Naive B cell (primary cell): ENCODE results near the gene GLP2R. TPM values are rescaled to one million over a fixed set of nuclear protein-coding genes. Genes with fewer than 3 reads are reported as not detected.
A peak's percentile ranks its signal among the peaks of the same experiment; 100 is the strongest.

Experiments
- ATAC-seq, 2 donors: fragments of 150-1000 bp; cut with Tn5 transposase; 2 replicates each; pipeline ENCODE4 v1.10.0; 2021; ENCODE audit warnings: low read depth in 2 of 2, mild to moderate bottlenecking in 2 of 2, moderate library complexity in 2 of 2
- DNase-seq: peaks from one replicate; pipeline ENCODE4 v3.0.0; 2022
- H3K27ac Mint-ChIP-seq, 6 donors: one replicate each; pipeline ENCODE4 v1.8.0; 2020 to 2022; ENCODE audit warnings: mild to moderate bottlenecking in 6 of 6, mixed read lengths in 6 of 6, moderate library complexity in 5 of 6, inconsistent platforms in 2 of 6
- H3K27me3 Mint-ChIP-seq, 3 donors: one replicate each; pipeline ENCODE4 v1.8.0; 2021 to 2022; ENCODE audit warnings: mixed read lengths in 3 of 3, mild to moderate bottlenecking in 1 of 3
- H3K36me3 Mint-ChIP-seq, 2 donors: one replicate each; pipeline ENCODE4 v1.8.0; 2020 to 2022; ENCODE audit warnings: mixed read lengths in 2 of 2, inconsistent platforms in 1 of 2, mild to moderate bottlenecking in 1 of 2
- H3K4me1 Mint-ChIP-seq, 3 donors: one replicate each; pipeline ENCODE4 v1.8.0; 2020 to 2022; ENCODE audit warnings: mixed read lengths in 3 of 3, inconsistent platforms in 1 of 3, mild to moderate bottlenecking in 1 of 3, moderate library complexity in 1 of 3
- H3K4me3 Mint-ChIP-seq, 8 donors: one replicate each; pipeline ENCODE4 v1.8.0; 2020 to 2022; ENCODE audit warnings: mild to moderate bottlenecking in 8 of 8, mixed read lengths in 8 of 8, moderate library complexity in 8 of 8, inconsistent platforms in 2 of 8
- H3K9me3 Mint-ChIP-seq, 7 donors: one replicate each; pipeline ENCODE4 v1.8.0; 2020 to 2022; ENCODE audit warnings: mixed read lengths in 7 of 7, mild to moderate bottlenecking in 5 of 7, inconsistent platforms in 2 of 7, moderate library complexity in 1 of 7
- polyA plus RNA-seq, 6 donors: library from polyadenylated mRNA; unstranded; fragments of 300-500 nt; fragmentation: Illumina TruSeq; gene quantifications; one replicate each; pipeline ENCODE4 v1.2.3, GENCODE V29; 2021; ENCODE audit warnings: low read depth in 6 of 6

GLP2R gene
- polyA plus RNA-seq, 6 donors from 2014 or later, result not detected

DNA sequence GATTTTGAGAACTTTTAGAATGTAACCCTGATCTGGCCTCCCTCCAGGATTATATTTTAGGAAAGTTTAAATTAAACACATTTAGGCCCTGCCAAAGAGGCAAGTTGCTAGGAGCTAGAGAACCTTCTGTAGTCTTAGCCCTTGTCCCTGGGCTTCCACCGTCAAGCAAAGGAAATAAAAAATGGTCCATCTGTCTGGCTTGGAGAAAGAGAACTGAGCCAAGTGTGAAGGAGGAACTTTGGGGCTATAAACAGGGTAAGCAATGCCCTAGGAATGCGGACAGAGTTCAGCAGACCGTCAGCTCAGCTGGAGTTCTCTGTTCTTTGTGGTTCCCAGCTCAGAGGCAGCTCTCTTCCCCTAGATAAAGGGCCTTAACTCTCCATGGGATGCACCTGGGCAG lies 49.7 kb downstream of the GLP2R start:
- Mint-ChIP-seq H3K27ac (no peak overlapping the region), H3K36me3 (no peaks in the 10 kb centered on the region), H3K4me3 (no peak overlapping the region), H3K9me3 (peaks cover 0 to 5% (median under 1%) of the 10 kb centered on the region in 7 donors), H3K27me3 (peaks cover 21 to 23% (median 22%) of the 10 kb centered on the region in 3 donors), H3K4me1 (peaks cover 0 to under 1% (median 0%) of the 10 kb centered on the region in 3 donors)
- no peak for ATAC-seq
- DNase-seq, result no peak

DNA sequence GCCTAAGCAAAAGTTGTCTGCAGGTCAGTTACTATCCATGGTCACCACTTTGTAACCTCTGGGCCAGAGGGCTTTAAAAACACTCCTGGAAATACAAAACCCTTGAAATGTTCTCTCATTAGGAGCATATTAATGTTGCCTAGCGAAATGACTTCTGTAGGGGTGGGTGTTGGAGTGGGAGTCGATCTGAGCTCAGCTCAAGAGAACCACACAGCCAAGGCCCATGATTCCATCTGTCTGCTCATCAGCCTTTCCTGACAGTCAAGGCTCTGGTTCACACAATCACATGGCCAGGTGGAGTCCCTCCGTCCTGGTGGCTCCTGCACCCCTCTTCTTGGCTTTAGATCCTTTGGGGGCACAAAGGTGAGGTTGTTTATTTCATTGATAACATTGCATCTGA lies 52.6 kb downstream of the GLP2R start:
- H3K36me3 Mint-ChIP-seq, result peaks cover 0 to 6% of the 10 kb centered on the region in 2 donors
- H3K4me1 Mint-ChIP-seq, result peaks cover 0 to 5% (median 0%) of the 10 kb centered on the region in 3 donors

DNA sequence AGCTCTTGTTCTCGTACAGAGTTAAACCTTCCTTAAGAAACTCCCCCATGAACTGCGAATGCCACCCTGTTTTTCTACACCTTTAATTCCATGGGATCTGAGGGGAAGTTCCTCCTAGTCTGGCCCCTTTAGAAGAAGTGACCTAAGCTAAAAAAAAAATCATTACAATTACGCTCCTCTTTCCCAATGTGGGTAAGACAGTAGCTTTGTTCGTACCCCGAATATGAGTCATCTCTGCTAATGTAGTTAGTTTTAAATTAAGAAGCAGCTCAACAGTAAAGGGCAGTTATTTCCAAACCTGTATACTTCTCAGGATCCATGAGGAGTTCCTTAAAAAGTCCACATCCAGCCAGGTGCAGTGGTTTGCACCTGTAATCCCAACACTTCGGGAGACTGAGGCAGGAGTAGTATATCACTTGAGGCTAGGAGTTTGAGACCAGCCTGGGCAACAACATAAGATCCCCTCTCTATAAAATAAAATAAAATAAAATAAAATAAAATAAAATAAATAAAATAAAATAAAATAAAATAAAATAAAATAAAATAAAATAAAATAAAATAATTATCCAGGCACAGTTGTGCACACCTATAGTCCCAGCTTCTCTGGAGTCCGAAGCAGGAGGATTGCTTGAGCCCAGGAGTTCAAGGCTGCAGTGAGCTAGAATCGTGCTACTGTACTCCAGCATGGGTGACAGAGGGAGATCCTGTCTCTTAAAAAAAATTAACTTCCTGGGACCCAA lies 53.2 kb downstream of the GLP2R start:
- peaks cover 0 to 10% of the 10 kb centered on the region in 2 donors for H3K36me3 Mint-ChIP-seq
- peaks cover 4 to 30% (median 16%) of the 10 kb centered on the region in 7 donors for H3K9me3 Mint-ChIP-seq
- no peak for ATAC-seq
- no peak overlapping the region for H3K27ac Mint-ChIP-seq
- DNase-seq, result no peak
- peaks cover 0 to 5% (median 0%) of the 10 kb centered on the region in 3 donors for H3K4me1 Mint-ChIP-seq
- H3K27me3 Mint-ChIP-seq, result peaks cover 10 to 21% (median 15%) of the 10 kb centered on the region in 3 donors
- H3K4me3 Mint-ChIP-seq, result no peak overlapping the region

More for the DNA sequence above, 52.6 kb downstream of the GLP2R start:
- no peak overlapping the region for H3K4me3 Mint-ChIP-seq
- ATAC-seq (no peak), DNase-seq (no peak)
- no peak overlapping the region for H3K27ac Mint-ChIP-seq
- peaks cover 10 to 21% (median 15%) of the 10 kb centered on the region in 3 donors for H3K27me3 Mint-ChIP-seq
- H3K9me3 Mint-ChIP-seq, result peaks cover 4 to 24% (median 13%) of the 10 kb centered on the region in 7 donors

DNA sequence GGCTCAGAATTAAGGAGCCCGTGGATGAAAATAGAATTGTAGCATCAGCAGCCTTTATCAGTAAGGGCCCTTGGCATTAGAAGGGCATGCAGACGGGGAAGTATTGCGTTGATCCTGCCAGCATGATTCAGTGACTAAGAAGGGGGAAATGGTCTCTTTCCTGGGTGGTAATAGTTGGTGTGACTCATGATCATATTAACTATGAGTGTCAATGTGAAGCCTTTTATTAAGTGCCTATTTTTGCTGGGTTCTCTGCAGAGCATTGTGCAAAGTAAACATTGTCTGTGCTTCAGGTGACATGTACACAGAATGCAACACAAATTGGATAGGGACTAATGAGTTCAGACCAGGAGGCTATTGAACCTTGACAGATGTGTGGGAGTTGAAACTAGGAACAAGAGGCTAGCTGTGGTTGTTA lies 54.9 kb downstream of the GLP2R start:
- H3K36me3 Mint-ChIP-seq, result peaks cover 0 to 10% of the 10 kb centered on the region in 2 donors

DNA sequence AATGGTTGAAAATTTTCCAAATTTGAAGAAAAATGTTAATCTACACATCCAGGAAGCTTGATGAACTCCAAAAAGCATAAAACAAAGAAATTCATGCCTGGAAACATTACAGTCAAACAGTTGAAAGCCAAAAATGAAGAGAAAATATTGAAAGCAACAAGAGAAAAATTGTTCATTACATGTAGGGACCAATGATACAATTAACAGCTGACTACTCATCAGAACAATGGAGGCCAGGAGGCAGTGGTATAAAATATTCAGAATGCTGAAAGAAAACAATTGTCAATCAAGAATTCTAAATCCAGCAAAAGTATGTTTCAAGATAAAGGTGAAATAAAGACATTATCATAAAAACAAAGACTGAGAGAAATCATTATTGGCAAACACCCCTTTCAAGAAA lies 57.7 kb downstream of the GLP2R start:
- Mint-ChIP-seq H3K27ac (no peak overlapping the region), H3K4me1 (peaks cover 0 to 5% (median 0%) of the 10 kb centered on the region in 3 donors), H3K4me3 (no peak overlapping the region), H3K9me3 (peaks cover 9 to 44% (median 18%) of the 10 kb centered on the region in 7 donors), H3K36me3 (peaks cover 0 to 10% of the 10 kb centered on the region in 2 donors), H3K27me3 (peaks cover 0 to 16% (median 9%) of the 10 kb centered on the region in 3 donors)
- ATAC-seq, result no peak
- DNase-seq, result no peak

More for the DNA sequence above, 54.9 kb downstream of the GLP2R start:
- ATAC-seq (no peak), DNase-seq (no peak)
- peaks cover 0 to 5% (median 0%) of the 10 kb centered on the region in 3 donors for H3K4me1 Mint-ChIP-seq
- H3K9me3 Mint-ChIP-seq, result peaks cover 7 to 44% (median 20%) of the 10 kb centered on the region in 7 donors
- no peak overlapping the region for H3K4me3 Mint-ChIP-seq
- H3K27ac Mint-ChIP-seq, result peak overlapping the region in 2 of 6 donors; percentile 27 to 36
- peaks cover 0 to 12% (median 8%) of the 10 kb centered on the region in 3 donors for H3K27me3 Mint-ChIP-seq

DNA sequence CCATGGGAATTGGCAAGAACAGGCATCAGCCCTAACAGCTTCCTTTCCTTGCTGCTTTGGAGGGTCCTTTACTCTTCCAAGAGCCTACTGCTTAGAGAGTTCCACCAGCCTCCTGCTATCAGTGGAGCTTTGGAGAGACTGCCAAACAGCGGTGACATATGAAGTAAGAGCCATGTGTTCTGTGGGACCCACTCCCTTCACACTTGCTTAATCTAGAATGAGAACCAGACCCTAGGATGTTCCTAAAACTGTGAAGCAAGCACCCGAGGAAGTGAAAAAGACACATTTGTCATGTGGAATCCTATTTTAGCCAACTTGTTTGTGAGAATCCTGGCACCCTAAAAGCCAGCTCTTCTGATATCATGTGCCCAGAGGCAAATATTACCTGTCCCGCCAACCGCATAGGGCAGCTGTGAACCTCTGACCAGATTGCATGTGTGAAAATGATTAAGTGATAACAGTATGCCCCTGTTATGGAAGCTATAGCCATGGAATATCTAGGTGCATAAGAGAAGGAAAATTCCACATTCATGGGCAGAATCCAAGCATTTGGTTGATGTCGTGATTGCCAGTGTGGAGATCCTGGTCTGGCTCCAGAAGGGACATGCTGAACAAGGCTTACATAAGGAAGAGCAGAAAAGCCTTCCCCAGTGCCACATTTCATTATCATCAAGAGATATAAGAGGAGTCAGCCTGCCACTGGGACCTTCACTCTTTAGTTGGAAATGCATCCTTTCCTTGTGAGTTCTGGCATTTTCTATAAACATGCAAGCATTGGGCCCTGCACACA lies 60.6 kb downstream of the GLP2R start:
- no peak overlapping the region for H3K4me3 Mint-ChIP-seq
- H3K27ac Mint-ChIP-seq, result no peak overlapping the region
- peaks cover 0 to 10% of the 10 kb centered on the region in 2 donors for H3K36me3 Mint-ChIP-seq
- DNase-seq, result no peak
- peaks cover 0 to 21% (median 5%) of the 10 kb centered on the region in 3 donors for H3K27me3 Mint-ChIP-seq
- no peak for ATAC-seq
- H3K9me3 Mint-ChIP-seq, result peaks cover 9 to 39% (median 18%) of the 10 kb centered on the region in 7 donors
- H3K4me1 Mint-ChIP-seq, result no peaks in the 10 kb centered on the region

DNA sequence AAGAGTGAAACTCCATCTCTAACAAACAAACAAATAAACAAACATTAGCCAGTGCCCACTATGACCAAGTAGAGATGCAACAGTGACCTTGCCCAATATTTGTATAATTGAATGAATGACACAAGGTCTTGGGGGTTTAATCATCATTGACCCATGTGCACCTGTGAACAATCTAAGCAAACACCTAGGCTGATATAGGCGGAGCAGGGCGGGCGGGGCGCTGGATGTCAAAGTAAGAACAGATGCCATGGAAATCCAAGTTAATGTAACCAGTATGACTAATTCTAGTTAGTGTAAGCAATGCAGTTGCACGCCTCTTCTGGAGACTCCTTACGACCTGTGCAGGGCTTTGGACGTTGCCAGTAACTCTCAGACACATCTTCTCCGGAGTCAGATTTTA lies 61.8 kb downstream of the GLP2R start:
- peaks cover 0 to 10% of the 10 kb centered on the region in 2 donors for H3K36me3 Mint-ChIP-seq
- H3K4me3 Mint-ChIP-seq, result no peak overlapping the region
- ATAC-seq (no peak), DNase-seq (no peak)
- no peaks in the 10 kb centered on the region for H3K4me1 Mint-ChIP-seq
- peaks cover 5 to 28% (median 13%) of the 10 kb centered on the region in 7 donors for H3K9me3 Mint-ChIP-seq
- H3K27ac Mint-ChIP-seq, result no peak overlapping the region
- H3K27me3 Mint-ChIP-seq, result peaks cover 0 to 21% (median 5%) of the 10 kb centered on the region in 3 donors

DNA sequence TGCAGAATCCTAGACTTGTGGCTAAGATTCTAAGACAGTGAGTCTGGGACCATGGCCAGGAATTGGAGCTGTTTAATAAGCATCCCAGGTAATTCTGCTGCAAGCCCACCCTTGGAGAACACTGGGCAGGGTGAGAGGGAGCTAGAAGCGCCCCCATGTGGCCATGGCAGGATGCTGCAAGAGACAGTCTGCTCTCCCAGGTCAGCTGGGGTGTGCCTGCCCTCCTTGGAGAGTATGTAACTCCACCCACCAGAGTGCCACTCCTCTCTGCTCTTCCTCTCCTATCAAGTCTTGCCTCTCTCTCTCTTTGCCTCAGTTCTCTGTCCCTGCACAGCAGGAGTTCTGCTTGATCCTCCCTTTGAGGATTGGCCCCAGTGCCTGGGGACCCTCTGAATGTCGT lies 64.4 kb downstream of the GLP2R start:
- no peaks in the 10 kb centered on the region for H3K36me3 Mint-ChIP-seq
- H3K27me3 Mint-ChIP-seq, result peaks cover 10 to 40% (median 22%) of the 10 kb centered on the region in 3 donors
- H3K27ac Mint-ChIP-seq, result no peak overlapping the region
- H3K4me1 Mint-ChIP-seq, result no peaks in the 10 kb centered on the region
- DNase-seq (no peak), ATAC-seq (no peak)
- H3K4me3 Mint-ChIP-seq, result peak overlapping the region in 1 of 8 donors; percentile 22
- H3K9me3 Mint-ChIP-seq, result peaks cover 0 to 5% (median 0%) of the 10 kb centered on the region in 7 donors

DNA sequence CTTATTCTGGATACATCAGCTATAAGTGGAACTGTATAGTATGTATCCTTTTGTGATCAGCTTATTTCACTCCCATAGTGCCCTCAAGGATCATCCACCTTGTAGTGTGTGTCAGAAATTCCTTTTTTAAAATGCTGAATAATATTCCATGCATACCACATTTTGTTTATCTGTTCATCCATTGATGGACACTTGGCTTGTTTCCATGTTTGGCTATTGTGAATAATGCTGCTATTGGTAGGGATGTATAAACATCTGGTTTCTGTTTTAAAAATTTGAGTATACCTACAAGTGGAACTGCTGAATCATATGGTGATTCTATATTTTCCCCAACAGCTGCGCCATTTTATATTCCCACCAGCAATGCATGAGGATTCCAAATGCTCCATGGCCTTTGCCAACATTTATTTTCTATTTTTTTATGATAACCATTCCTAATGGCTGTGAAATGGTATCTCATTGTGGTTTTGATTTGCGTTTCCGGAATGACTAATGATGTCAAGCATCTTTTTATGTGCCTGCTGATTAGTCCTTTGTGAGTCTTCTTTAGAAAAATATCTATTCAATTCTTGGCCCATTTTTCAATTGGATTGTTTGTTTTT lies 67.8 kb downstream of the GLP2R start:
- Mint-ChIP-seq H3K36me3 (no peaks in the 10 kb centered on the region), H3K27me3 (peaks cover 5 to 47% (median 30%) of the 10 kb centered on the region in 3 donors), H3K4me3 (no peak overlapping the region), H3K27ac (no peak overlapping the region), H3K9me3 (peaks cover 0 to 2% (median 0%) of the 10 kb centered on the region in 7 donors), H3K4me1 (no peaks in the 10 kb centered on the region)
- ATAC-seq, result no peak
- no peak for DNase-seq

DNA sequence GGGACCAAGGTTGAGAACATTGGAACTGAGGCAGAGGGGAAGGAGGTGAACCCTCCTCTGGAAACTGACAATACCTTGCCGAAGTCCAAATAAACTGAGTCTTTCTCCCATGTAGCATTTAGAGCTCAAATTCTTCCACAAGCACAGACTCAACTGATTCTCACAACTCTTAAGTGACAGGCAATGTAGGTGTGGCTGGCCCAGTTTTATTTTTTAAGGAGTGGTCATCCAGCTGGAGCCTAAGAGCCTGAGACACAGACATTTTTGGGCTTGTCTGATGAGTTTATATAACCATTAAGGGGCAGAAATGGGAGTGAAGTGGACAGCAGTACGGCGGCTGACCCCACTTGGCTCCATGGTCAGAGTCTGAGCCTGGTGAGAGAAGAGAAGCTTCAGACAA lies 68.5 kb downstream of the GLP2R start:
- peaks cover 0 to 2% (median 0%) of the 10 kb centered on the region in 7 donors for H3K9me3 Mint-ChIP-seq
- ATAC-seq (no peak), DNase-seq (no peak)
- peaks cover 5 to 47% (median 30%) of the 10 kb centered on the region in 3 donors for H3K27me3 Mint-ChIP-seq
- H3K4me1 Mint-ChIP-seq, result no peaks in the 10 kb centered on the region
- H3K27ac Mint-ChIP-seq, result no peak overlapping the region
- H3K36me3 Mint-ChIP-seq, result no peaks in the 10 kb centered on the region
- no peak overlapping the region for H3K4me3 Mint-ChIP-seq

DNA sequence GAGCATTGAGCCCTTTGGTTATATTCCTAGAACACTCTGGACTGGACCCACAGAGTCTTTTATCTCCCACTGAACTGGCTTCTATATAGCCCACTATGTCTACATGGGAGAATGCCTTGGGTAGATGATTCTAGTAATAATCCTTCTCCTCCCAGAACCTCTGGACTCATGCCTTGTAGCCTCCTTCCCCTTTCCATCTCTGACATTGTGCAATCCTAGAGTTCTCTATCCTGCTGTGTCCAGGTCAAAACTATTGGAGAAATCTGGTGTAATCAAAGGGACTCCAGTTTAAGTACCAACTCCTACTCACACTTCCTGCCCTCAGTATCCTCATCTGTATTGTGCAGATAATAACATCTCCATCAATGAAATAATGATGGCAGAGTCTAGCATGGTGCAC lies 70.2 kb downstream of the GLP2R start:
- no peak overlapping the region for H3K27ac Mint-ChIP-seq
- no peak for DNase-seq
- peaks cover 9 to 49% (median 30%) of the 10 kb centered on the region in 3 donors for H3K27me3 Mint-ChIP-seq
- H3K4me1 Mint-ChIP-seq, result no peaks in the 10 kb centered on the region
- no peak overlapping the region for H3K4me3 Mint-ChIP-seq
- H3K36me3 Mint-ChIP-seq, result no peaks in the 10 kb centered on the region
- ATAC-seq, result no peak
- H3K9me3 Mint-ChIP-seq, result peaks cover 0 to 1% (median 0%) of the 10 kb centered on the region in 7 donors

DNA sequence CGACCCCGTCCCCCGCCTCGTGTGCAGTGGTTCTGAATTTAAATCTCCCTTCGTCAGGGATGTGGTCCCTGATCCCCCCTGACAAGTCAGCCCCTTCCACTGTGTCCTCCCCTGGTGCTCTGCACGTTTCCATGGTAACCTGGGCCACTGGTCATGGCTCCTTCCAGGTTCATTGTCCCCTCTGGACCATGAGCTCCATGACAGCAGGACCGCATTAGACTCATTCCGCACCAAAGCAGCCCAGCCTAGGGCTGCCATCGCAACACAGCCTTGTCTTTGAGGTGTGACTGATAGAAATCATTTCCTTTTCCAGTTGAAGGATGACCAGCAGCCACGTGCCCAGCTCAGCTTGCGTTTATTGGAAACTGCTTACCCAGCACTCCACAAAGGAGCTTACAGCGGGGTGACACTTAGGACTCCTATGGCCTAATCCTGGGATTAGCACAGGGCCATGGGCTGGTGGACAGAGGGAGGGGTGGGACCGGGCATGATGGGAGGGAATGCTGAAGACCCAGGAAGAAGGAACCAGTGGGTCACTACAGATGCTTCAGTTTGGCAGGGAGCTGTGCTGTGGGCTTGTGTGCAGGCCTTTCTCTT lies 71.7 kb downstream of the GLP2R start:
- no peaks in the 10 kb centered on the region for H3K36me3 Mint-ChIP-seq
- DNase-seq (no peak), ATAC-seq (no peak)
- H3K9me3 Mint-ChIP-seq, result peaks cover 0 to 1% (median 0%) of the 10 kb centered on the region in 7 donors
- peaks cover 9 to 63% (median 45%) of the 10 kb centered on the region in 3 donors for H3K27me3 Mint-ChIP-seq
- no peaks in the 10 kb centered on the region for H3K4me1 Mint-ChIP-seq
- H3K27ac Mint-ChIP-seq, result no peak overlapping the region
- no peak overlapping the region for H3K4me3 Mint-ChIP-seq

DNA sequence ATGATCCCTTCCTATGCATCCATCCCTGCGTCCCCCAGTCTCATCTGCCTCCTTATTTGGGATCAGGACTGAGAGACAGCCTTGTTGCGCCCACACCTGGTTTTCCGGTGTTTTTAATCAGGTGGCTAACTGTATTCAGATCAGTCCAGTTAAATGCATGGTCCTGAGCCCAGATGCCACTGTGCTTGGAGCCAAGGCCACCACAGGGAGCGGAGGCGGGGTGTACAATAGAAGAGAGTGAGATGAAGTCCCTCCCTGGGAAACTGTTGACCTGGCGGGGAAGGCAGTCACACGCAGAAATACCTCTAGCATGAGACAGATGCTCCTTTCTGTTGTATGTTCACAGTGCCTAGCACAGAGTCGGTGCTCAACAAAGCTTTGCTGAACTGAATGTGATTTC lies 73.1 kb downstream of the GLP2R start:
- Mint-ChIP-seq H3K4me1 (no peaks in the 10 kb centered on the region), H3K9me3 (peaks cover 0 to 1% (median 0%) of the 10 kb centered on the region in 7 donors), H3K36me3 (no peaks in the 10 kb centered on the region), H3K4me3 (no peak overlapping the region), H3K27ac (peak overlapping the region in 1 of 6 donors; percentile 7), H3K27me3 (peaks cover 5 to 55% (median 35%) of the 10 kb centered on the region in 3 donors)
- no peak for DNase-seq
- ATAC-seq, result no peak
